NCI-H82 treated with DMSO at 0.1 percent for 48 hours (cell line): Measurements from ENCODE around the gene HOXD11.

Source experiments
- DNase-seq: peaks from one replicate; lab custom pipeline; 2025; ENCODE audit not compliant: unreplicated experiment; lab: John Stamatoyannopoulos, UW

HOXD11 gene

DNA sequence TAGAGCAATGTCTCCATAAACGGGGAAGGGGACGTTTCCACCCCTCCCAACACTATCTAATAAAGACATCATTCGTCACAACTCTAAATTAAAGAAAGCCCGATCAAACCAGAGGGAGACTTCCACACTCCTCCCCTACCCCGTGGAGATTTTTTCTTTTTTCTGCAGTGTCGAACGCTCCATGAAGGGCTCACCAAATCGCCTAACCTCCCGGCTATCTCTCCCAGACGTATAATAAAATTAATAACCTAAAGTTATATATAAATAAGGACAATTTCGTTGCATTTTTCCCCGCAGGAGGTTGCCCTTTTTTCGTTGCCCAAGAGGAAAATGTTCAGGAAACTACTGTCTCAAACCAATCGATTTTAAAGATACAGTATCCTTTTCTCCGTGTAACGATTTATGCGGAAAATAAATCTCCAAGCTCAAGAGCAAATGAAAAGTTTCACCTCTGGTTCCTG lies 25.7 kb upstream of the HOXD11 start:
- no peak for DNase-seq

DNA sequence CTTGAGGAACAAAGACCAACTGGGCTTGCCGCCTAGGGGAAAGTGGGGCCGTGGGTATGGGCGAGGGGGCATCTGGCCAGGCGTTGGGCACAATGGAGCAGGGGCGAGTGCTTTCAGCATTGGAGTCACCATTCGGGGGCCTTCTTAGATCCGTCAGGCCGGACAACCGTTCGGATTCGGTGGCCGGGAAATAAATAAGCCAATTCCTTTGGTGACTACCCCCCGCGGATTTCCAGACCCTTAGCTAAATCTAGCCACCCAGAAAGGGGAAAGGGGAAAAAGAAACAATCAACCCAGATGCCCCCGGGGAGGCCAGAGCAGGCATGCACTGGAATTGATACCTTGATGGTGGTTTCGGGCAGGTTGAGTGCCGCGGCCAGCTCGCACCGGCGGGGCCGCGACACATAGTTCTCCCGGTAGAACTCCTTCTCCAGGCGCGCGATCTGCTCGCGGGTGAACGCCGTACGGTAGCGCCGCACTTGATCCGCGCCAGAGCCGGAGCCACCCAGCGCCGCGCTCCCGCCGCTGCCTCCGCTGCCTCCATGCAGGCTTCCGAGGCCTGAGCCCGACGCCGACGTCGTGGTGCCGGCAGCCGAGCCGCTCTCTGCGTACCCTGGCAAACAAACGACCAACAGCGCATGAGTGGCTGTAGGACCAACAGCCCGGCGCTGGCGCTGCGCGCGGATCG lies 25.1 kb upstream of the HOXD11 start:
- no peak for DNase-seq

DNA sequence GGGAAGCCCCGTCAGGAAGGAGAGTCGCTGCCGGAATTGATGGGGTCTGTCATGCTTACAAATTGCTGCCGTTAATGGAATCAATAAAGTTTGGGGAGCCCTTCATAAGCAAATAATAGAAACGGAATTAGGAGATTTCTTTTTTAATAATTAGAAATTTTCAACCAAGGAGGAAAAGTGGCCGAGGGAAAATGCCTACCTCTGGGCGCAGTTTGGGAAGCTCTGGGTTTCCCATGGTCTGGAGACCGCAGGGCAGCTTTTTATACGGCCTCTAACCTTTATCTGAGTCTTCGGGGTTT lies 24.6 kb upstream of the HOXD11 start:
- no peak for DNase-seq

DNA sequence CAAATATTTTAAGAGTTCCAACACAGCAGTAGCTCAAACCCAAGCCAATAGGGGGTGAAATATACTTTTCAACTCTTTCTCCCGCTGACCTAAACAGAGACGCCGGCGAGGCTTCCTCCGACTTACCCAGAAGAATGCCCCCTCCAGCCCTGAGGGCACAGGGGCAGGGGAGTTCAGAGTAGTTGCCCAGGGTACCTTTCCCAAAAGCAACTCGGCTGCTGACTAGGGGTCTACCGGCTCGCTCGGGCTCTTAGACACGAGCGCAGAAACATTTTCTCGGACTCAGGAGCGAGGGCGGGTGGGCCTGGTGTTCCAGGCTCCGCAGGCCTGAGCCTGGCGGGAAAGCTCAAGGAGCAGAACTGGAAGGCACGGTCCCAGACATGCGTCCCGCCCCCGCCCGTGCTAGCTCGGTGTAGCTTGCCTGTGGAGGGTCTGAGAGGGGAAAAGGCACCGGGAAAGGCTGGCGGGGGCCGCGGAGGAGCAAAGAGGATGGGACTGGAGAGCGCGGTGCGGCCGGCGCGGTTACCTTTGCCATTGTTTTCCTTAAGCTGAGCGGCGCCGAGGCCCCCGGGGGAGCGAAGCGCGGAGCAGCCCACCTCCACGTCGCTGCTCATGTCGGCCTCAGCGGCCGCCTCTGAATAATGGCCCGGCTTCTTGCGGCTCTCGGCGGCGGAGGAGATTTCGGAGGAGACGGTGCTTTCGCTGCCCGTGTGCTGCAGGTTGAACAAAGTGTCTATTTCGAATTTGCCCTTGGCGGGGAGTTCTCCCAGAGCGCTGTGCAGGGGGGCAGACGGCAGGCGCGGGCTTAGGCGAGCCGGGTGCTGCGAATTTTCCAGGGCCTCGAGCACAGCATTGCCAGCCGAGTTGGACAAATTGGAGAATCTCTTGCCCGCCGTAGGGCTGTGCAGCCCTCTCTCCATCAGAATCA lies 24.0 kb upstream of the HOXD11 start:
- no peak for DNase-seq

DNA sequence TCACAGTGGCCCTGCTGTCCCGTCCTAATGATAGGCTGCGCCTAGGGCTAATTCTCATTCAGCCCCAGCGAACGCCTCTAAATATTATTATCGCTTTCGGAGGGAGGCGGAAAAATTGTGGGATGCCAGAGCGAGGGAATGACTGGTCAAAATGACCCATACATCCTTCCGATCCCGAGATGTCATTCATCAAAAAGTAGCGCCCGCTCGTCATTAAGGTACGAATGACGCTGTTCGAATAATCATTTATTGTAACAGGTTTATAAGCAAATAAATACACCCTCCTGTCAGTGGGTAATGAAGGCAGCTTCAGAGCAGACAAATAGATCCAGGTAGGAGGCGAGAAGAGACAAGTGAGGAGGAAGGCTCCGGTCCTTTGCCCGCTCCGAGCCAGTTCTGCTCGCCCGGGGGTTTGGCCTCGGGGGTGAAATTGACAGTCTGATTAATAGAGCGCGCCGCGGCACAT lies 23.3 kb upstream of the HOXD11 start, which contains the start of gene EVX2:
Gene EVX2 (minus strand): TSS at position 167 of the 466 bp plus-strand sequence. CDS start 186 bp downstream, outside the sequence.
- DNase-seq, result no peak

DNA sequence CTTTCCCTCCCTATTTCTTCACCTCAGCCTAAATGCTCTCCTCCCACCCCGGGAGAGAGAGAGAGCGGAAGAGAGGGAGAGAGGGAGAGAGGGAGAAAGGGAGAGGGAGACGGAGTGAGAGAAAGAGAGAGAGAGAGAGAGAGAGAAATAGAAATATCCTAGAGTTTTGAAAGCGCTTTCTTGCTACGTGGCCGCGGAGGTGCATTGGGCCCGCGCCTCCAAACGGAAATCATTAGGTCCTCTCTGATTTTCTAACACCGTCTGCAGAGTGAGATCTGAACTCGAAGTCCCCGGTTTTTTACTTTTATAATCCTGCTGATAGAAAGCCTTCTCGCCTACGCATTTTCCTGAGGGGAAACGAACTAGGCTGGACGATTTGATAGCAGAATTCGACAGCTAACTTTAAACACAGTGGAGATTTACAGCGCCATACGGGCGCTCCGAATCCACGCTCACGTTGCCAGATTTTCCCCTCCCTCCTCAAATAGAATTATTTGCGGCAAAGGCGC lies 22.4 kb upstream of the HOXD11 start:
- DNase-seq, result no peak

DNA sequence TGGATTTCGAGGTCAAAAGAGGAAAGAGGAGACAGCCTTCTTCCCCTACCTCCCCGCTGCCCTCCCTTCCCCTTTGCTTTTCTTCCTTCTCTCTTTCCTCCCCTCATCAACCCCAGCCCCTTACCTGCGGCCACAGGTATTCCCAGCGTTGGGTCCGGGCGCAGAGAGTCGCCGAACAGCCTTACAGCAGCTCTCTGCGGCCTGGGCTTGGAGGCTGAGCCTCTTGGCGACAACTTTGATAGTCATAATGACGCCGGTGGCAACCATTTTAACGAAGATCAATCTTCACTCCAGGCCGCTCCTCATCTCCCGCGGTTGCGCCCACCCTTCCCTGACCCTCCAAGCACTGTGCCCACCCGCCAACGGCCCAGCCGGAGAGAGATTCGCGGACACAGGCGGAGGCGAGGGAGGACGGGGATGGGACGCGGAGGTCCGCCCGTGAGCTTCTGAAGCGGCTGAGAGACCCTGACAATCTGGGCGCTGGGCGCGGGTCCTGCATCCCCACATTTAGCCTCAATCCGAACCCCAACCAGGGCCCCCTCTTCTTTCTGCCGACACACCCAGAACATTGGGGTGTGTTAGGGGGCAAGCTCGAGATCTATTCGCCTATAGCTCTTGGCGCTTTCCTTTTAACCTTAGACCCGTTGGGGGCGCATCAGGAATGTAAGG lies 21.8 kb upstream of the HOXD11 start:
- no peak for DNase-seq

DNA sequence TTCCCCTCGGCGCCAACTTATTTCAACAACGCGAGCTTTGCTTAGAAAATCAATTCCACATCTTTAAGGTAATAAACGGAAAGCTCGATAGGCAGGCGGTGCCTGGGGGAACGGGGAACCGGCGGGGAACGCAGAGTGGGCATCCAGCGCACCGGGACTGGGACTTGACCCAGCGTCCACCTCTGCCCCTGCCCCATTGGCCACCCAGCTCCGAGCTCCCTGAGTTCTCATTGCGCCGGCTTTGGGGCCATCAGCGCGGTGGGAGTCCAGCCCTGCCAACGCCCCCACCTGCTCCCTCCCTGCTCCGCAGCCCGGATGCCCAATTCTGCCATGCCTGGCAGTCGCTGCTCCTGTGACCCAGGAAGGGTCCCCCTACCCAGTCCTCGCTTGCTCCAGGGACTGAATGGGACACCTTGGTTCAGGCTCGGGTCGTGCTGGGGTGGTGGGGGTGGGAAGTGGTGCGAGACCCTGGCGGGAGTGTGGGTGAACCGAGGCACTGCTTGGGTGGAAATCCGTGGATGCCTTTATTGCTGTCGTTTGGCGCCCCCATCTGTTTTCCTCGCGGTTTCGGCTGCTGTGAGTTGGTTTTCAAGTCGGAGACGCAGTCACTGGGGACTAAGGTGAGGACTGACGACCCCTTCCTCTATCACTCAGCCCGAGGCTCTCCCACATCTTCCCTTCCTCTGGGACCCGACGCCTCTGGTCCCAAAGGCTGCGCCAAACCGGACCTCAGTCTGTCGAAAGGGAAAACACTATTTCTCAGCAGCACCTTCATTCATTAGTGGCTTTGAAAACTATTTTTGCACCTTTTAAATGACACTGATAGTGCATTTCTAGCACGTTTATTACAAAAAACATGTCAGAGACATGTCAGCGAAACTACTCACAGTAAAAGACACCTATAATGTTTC lies 21.0 kb upstream of the HOXD11 start:
- DNase-seq, result peak; percentile 28

DNA sequence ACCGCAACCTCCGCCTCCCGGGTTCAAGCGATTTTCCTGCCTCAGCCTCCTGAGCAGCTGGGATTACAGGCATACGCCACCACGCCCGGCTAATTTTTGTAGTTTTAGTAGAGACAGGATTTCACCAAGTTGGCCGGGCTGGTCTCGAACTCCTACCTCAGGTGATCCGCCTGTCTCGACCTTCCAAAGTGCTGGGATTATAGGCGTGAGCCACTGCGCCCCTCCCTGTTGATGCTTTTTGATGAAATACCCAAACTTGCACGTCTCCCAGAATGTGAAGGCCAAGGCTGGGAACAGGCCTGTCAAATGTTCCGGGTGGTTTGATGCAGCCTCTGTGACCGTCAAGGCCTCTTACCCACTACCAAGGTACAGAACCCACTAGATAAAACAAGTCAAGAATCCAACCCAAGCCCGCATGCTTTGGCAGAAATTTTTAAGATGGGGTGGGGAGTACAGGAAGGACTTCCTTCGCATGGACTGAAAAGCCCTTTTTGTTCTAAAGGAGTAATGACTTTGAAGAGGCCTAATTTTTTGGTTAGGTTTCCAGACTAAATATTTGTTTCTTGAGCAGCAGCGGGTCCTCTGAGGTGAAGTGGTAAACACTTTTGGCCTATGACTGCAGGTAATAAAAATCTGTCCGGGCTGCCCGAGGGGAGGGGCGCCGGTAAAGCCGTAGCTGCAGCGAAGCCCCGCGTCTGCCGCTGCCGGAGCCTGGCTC lies 19.6 kb upstream of the HOXD11 start:
- DNase-seq, result no peak

DNA sequence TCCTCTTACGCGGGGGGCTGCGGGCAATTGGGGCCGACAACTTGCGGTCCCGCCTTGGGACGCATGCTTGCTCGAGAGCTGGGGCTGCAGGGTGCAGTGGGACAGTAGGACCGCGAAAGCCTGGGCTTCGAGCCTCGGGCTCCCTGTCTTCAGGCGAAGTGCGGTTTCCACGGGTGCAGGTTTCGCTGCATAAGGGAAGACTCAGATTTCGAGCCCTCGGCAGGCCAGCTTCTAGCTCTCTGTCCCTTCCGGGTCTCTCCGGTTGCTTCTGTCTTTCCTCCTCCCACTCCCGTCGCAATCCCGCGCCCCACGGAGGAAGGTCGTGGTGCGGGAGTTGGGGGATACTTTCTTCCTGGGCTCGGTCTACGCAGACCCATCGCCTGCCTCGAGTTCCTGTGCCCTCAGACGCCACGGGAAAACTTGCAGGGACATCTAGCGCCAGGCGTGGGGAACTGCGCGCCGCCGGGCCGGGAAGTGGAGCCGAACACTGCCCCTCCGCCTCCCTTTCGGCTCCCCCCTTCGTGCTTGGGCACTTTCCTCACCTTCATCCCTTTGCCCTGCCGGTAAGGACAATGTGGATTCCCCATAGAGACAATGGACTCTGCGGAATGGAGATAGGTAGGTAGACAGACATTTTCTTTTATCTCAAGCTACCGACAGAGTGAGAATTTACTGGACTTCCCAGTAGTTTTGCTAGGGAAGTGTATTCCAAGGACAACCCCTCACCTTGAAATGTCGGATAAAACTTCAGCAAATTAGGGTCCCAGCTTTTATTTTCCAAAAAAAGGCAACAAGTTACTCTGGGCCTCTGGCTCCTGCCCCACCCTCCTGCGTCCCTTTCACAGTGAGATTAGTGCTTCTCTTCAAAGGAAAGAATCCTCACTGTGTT lies 18.8 kb upstream of the HOXD11 start:
- peak; percentile 44 for DNase-seq

DNA sequence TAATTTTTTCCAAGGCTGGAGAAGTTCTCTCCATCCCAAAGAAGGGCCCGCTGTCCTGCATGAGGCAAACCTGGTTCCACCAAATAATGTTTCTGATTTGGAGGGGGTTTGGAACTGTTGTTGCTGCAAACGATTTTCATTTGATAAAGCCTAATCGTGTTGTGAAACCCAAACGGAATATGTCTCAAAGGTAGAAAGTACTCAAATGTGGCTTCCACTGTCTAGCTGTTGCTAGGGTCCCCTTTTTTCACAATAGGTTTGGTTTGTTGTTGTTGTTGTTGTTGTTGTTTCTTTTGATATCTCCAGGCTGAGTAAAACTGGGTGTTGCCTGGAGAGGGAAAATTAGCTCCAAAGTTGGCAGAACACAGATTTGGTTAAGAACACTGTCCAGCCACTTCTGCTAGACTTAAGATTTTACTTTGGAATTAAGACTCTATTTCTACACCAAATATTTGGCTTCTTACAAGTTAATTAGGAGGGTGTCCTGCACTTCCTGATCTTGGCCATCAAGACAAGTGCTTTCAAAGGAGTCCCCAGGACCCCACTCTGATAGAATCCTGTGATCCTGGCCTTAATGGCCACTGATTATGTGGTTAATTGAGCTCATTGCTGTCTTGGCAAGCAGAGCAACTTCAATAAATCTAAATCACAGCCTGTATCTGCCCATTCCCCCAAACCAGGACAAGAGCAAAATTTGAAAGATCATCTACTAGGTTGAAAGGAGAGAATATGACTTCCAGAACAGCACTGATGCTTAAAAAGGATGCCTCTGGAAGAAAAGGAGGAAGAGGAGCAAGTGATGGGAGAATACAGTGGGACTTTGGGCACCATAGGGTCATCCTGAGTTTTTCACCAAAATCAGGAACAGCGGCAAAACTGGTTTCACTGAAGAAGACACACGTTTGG lies 17.9 kb upstream of the HOXD11 start:
- no peak for DNase-seq

DNA sequence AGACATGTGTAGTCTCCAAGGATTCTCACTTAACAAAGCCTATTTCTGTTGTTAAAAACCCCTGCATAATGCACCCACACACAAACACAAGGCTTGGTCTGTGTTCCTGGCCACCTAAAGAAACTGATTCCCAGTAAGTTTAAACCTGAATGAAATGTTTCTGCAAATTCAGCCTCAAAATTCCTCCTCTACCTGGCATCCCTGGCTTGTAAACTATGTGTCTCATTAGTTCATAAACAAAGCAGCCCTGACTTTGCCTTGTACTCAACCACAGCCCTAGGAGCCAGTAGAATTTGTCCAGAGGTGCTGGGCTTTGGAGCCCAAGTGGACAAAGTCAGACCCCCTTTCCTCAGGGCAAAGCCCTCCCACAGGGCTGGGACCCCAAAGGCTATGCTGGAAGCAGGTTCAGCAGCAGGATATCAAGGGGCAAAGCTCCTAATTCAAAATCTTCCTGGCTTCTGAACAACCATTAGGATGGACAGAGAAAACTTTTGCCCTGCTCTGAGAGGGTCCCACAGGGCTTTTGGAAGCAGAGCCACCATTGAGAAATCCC lies 17.2 kb upstream of the HOXD11 start:
- DNase-seq, result no peak

DNA sequence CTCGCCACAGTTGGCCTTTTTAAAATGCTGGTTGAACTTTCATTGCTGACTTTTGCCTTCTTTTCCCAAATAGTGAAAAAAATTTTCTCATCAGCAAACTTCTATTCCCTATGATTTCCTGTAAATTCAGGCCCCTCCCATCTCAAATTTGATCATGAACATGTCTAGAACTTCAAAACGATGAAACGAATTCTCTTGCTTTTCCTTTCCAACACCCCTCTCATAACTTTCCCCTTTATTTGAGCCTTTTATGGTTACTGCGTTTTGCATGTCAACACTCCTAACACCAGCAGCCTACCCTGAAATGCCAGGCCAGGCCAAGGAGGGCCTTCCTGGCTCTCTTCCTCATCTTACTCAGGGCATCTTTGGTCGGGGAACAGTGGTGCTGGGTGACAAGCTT lies 16.2 kb upstream of the HOXD11 start:
- DNase-seq, result no peak

DNA sequence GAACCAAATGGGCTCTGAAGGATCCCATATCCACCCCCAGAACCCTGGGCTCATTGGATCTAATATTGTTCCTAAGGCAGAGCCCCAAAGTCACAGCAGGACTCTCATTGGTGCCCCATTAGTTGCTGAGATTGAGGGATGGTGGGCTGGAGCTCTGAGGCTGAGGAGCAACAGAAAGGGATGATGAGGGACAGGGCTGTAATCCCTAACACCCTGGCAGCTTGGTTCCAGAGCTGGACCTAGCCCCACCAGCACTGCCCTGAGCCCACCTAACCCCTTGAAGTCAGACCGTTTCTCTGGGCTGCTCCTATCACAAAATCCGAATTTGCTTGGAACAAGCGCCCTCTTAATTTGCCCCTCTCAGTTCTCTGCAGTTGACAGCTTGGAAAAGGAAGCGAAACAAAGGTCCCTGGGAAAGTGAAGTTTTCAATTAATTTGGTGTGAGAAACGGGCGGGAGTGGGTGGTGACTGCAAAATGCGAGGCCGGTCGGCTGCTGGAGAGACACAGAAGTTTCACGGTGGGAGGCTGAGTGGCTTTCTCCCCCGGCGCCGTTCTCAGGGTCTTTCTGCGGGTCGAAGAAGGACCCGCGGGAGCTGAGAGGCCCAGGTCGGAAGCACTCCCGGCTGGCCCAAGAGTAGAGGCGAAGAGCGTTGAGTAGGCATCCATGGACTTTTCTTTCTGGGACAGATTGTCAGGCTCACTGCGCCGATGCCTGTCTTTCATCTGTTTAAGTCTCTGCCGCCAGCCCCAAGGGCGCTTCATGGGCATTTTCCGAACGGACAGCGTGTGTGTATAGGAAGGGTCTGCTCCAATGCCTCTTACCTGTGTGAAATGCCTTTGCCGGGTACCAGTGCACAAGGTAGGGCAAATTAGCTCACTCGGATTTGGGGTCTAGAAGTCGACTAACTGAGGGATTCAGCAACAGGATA lies 15.5 kb upstream of the HOXD11 start:
- no peak for DNase-seq

DNA sequence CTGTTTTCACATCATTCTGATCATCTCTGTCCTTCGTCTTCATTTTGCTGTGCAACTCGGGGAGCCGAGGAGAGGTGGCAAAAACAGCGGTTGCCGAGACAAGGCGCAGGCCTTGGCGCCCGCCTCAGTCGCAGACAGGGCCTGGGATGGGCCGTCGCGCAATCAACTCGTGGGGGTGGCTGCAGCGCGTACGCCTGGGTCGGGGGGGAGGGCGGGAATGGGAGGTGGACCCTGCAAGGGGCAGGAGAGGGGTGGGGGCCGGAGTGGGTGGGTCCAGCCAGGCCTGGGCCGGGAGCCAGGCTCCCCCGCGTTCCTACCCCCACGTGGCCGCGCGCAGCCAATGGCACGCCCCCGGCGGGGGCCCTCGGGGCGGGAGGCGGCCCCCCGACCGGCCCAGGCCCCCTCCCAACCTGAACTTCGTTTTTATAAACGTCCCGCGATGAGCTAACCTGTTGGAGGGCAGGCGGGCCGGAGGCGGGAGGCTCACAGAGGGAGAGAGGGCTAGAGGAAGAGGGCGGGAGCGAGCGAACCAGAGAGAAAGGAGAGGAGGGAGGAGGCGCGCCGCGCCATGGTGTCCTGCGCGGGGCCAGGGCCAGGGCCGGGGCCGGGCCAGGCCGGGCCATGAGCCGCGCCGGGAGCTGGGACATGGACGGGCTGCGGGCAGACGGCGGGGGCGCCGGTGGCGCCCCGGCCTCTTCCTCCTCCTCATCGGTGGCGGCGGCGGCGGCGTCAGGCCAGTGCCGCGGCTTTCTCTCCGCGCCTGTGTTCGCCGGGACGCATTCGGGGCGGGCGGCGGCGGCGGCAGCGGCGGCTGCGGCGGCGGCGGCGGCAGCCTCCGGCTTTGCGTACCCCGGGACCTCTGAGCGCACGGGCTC lies 14.6 kb upstream of the HOXD11 start, which contains the start of gene HOXD13:
Gene HOXD13 (plus strand): TSS at position 452 of the 875 bp plus-strand sequence. CDS start 170 bp downstream, at position 622.
- DNase-seq, result no peak
